HG02973 (cell line): ENCODE results near the gene SMOC1.
"Not testable (repeated sequence)": the region's sequence is repeated elsewhere in the genome, so short reads cannot be mapped to it uniquely, and the experiment has no call there.

Source experiments
- ATAC-seq: cut with Tn5 transposase; IDR thresholded peaks from one replicate; pipeline ENCODE4 v1.9.1; 2021; ENCODE audit warnings: moderate library complexity; ENCODE audit not compliant: unreplicated experiment

Gene SMOC1

DNA sequence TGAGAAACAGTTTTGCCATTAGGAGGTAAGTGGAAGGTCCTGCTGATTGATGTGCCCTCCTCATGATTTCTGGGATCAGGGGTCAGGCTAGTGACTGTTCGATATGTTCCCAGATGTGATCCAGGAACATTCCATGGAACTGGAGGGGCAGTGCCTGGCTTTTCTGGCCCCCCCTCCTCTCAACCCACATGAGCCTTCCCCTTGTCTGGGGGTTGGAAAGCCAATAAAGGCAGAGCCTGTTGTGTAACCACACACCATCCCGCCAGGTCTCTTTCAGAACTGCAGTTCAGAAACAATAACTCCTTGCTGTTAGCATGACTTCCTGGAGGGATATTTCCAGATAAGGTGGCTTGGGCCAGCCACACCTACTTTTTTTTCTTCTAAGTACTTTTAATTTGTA, 17.8 kb downstream of the SMOC1 start:
- no peak for ATAC-seq

DNA sequence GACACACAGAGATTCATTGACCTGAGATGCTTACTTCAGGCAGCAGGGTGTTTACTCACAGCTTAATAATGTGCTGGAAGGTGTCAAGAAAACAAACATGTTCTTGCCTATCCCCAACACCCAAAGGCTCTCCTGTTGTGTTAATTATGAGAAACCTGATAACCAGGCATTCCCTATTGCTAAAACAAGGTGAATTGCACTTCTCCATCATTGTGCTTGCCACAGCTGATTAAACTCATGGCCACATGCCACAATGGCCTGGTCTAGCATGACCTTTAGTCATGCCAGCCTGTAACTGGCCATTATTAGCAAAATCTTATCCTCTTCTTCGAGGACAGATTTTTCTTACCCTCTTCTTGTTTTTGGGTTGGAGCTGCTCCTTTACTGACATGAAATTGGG, 21.4 kb downstream of the SMOC1 start:
- ATAC-seq, result no peak

DNA sequence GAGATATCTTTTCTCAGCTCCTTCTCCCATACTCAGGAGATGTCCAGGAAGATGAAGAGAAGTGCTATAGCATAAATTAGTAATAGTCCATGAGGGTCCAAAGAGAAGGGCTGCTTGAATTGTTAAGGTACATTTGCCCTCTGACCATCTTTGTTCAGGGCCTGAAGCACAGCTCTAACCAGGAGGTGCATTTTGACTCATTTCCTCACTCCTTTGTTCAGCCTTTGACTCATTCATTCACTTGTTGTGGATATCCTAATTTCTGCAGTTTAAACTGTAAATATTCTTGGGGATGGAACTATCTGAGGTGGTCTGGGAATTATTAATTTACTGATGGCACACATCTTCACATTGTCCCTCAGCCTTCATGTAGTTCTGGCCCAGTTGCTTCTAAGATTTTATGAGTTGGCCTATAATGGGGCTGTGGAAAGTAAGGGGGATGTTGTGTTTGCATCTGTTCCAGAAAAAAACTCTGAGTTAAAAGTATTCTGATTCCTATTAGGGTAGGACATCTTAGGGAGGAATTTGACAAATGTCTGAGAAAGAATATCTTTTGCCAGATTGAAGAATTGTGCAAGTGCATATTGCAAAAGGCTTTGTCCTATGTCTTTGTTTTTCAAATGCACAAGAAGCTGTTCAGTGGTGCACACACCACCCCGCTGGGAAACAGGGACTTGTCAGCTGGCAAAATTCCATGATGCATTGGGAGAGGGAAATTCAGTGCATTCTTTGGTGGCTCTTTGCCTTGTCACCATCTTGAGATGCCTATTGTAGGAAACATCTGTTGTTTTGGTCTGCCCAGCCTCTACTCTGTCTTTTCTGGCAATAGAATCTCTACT, 22.1 kb downstream of the SMOC1 start:
- ATAC-seq, result no peak

GRCh38 chr14:69903046-69903445, 23.8 kb downstream of the SMOC1 start:
- ATAC-seq, result not testable (repeated sequence)

DNA sequence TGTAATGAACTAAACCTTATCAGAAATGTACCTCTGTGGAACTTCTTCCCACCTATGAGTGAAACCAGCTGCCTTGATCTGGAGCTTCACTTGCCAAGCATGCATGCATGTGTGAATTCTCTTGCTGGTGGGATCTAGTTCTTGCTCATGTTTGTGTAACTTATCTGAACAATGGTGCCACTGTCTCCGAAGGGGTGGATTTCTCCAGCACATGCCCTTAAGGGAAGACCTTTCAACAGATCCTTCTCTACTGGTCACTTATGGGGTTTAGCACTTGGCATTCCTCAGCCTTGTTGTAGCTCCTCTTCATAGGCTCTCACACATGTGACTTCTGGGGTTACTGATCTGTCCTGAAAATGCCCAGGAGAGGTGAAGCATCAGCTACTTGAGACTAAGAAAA, 25.0 kb downstream of the SMOC1 start:
- no peak for ATAC-seq

GRCh38 chr14:69906201-69906600, 27.0 kb downstream of the SMOC1 start:
- no peak for ATAC-seq

GRCh38 chr14:69909826-69910550, 30.8 kb downstream of the SMOC1 start:
- ATAC-seq, result no peak

DNA sequence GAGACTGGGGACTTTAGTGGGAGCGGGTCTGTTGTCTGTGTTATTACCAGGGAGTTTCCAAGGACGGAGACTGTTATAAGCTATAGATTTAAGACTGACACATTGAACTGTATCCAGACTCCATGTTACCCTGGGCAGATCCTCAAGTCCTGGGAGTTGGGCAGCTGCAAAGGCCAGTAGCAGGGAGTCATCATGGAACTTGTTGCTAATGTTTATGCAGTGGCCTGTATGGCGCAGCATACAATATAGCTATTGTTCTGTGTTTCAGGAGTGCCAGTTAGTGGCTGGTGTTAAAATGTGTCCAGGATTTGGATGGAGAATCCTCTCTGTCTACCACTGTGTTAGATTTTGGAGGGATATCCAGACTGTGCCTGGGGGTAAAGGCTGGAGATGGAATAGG, 31.7 kb downstream of the SMOC1 start:
- no peak for ATAC-seq

- no peak for ATAC-seq
Observed at GRCh38 chr14:69913686-69914085, 34.5 kb downstream of the SMOC1 start.

GRCh38 chr14:69916396-69916795, 37.2 kb downstream of the SMOC1 start:
- ATAC-seq, result no peak

- ATAC-seq, result no peak
Observed at GRCh38 chr14:69917287-69917686, 38.1 kb downstream of the SMOC1 start.

DNA sequence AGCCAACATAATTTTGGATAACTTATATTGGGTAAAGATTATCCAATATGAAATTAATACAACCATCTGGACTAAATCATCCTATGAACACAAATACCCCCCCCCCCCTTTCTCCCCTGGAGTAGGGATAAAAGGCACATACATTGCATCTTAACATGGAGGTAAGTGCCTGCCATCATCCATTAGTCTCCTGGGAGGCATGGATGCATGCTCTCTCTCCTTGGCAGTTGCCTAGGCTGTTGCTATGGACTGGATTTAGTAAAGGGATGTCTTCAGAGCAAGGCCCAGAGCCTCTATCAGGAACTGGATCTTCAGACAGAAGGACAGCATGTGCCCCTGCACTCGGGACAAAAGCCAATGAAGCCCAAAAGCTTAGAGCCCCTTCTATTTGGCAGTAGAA, 40.6 kb downstream of the SMOC1 start:
- no peak for ATAC-seq

DNA sequence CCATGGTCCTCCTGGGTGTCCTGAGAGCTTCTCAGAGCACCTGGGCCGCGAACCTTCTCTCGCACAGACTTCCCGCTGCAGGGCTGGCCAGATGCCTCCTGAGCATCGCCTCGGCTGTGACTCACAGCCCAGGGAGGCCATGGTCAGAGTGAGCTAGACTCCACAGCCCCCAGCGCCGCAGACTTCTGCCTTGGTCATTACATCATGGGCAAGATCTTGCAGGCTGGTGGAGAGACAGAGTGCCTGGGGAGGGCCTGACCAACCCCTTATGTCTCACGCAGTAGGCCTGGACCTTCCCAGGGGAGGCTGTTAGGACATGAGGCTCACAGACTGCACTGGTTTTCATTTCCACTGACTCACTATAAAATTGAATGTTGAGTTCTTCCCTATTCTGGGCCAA, 41.8 kb downstream of the SMOC1 start:
- ATAC-seq, result no peak

DNA sequence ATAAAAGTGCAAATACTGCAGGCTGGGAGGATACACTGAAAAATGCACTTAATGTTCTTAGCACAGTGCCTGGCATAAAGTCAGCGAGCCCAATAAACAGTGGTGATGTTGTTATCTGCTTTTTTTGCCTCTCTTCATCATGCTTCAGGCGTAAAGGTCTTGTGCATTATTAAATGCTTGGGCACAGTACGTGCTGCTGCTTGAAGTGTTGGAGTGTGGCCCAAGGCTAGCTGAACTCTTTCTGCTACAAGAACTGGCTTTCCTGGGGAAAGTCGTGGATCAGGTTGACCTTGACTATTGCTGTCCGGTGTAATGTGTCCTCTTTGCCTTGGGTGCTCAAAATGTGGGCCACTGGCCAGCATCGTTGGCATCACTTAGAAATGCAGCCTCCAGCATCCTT, 43.0 kb downstream of the SMOC1 start:
- no peak for ATAC-seq

GRCh38 chr14:69924201-69924600, 45.0 kb downstream of the SMOC1 start:
- ATAC-seq, result no peak

DNA sequence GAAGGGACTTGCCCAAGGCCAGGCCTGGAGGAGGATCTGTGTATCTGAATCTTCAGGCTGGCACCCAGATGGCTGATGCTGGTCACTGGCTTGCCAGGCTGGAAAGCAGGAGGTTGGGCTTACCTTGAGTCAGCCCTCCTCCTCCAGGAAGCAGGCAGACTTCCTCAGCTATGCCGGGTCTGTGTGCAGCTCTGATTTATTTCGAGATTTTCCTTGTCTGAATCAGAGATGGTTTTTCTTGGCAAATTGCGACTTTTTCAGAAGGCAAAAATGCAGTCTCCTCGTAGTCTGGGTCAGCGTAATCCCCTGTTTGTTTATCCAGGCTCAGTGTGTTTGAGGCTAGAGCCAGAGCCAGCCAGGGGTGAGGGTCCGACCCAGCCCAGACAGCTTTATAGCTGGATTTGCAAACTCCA, 48.9 kb downstream of the SMOC1 start:
- ATAC-seq, result no peak

GRCh38 chr14:69930780-69931379, 51.7 kb downstream of the SMOC1 start:
- no peak for ATAC-seq

GRCh38 chr14:69931960-69932359, 52.7 kb downstream of the SMOC1 start:
- ATAC-seq, result no peak

DNA sequence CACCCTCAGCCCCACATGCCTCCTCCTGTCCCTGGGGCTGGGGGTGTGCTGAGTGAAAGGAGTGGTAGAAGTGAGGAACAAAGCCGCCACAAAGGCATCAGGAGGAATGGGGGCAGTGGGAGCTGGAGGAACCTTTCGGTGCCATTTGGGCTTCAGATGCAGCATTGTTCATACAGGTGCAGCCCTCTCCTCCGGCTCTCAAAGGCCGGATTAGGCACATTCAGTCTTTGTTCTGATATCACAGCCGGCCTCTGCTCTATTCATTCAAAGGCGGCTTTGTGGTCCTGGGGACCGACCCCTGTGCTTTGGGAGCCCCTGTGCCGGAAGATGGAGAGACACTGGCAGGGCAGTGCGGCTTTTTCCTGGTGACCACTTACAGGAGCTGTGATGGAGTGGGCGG, 53.2 kb downstream of the SMOC1 start:
- ATAC-seq, result no peak

DNA sequence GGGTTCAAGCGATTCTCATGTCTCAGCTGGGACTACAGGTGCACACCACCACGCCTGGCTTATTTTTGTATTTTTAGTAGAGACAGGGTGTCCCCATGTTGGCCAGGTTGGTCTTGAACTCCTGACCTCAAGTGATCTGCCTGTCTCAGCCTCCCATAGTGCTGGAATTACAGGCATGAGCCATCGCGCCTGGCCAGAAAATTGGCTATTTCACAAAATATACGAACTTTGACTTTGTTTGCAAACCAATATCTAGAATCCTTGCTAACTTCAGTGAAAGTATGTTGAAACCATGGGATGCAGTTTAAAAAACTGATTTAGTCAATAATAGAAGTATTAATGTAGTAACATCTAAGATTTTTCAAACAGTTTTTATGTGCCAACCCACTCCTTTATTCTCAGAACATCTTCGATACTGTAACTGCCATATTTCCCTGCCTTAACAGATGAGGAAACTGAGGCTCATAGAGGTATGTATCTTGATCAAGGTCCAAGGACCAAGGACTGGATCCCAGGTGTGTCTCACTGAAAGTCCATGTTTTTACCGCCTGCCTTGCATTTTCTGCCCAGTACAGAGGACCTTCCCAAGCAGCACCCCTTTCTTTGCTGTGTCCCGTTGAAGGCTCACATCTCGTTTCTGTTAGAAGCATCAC, 54.5 kb downstream of the SMOC1 start:
- ATAC-seq, result no peak

GRCh38 chr14:69937367-69938081, 58.3 kb downstream of the SMOC1 start:
- ATAC-seq, result no peak
